ENCODE data around the gene RAB3GAP1.

DNA sequence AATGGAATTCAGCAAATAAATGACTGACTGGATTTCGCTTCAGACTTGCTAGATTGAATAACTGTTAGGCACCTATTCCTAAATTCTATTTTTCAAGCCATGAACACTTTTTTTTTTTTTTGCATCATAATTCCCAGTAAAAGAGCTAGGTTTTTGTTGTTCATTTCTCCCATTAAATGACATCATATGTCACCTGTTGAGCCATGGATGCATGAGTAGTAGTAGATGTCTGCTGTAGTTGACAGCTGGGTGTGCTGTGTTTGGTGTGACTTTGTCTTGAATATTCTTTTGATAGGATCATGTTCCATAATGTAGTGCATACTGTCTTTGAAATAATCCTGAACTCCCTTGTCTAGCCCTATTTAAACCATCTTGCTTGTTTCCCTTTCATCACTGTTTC, 115.2 kb downstream of the RAB3GAP1 start:
- no peak for TF ChIP-seq CTCF (conservative IDR thresholded peaks at IDR 0.05)
- TF ChIP-seq EZH2 (IDR thresholded peaks at IDR 0.05; ENCODE audit: low read depth), result no peak
